Measurements from ENCODE around the gene MDN1. TPM values are rescaled to one million over a fixed set of nuclear protein-coding genes. Genes with fewer than 3 reads are reported as not detected.

Gene MDN1
- total RNA-seq, 1 experiment from 2014 or later, result 53.6 TPM

DNA sequence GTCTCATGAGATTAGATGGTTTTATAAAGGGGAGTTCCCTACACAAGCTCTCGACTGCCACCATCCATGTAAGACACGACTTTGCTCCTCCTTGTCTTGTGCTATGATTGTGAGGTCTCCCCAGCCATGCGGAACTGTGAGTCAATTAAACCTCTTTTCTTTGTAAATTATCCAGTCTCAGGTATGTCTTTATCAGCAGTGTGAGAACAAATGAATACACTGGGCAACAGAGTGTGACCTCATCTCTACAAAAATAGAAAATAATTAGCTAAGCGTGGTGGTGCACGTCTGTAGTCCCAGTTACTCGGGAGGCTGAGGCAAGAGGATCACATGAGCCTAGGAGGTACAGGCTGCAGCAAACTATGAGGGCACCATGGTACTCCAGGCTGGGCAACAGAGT, 51.3 kb downstream of the MDN1 start (continued):
- TF ChIP-seq, protein P1, sequence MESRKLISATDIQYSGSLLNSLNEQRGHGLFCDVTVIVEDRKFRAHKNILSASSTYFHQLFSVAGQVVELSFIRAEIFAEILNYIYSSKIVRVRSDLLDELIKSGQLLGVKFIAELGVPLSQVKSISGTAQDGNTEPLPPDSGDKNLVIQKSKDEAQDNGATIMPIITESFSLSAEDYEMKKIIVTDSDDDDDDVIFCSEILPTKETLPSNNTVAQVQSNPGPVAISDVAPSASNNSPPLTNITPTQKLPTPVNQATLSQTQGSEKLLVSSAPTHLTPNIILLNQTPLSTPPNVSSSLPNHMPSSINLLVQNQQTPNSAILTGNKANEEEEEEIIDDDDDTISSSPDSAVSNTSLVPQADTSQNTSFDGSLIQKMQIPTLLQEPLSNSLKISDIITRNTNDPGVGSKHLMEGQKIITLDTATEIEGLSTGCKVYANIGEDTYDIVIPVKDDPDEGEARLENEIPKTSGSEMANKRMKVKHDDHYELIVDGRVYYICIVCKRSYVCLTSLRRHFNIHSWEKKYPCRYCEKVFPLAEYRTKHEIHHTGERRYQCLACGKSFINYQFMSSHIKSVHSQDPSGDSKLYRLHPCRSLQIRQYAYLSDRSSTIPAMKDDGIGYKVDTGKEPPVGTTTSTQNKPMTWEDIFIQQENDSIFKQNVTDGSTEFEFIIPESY (IDR thresholded peaks at IDR 0.05; ENCODE audit: extremely low read depth, insufficient replicate concordance, low read length), result no peak
- TF ChIP-seq, protein P2, sequence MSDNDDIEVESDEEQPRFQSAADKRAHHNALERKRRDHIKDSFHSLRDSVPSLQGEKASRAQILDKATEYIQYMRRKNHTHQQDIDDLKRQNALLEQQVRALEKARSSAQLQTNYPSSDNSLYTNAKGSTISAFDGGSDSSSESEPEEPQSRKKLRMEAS (IDR thresholded peaks at IDR 0.05), result no peak
- TF ChIP-seq CBX3 (IDR thresholded peaks at IDR 0.05; ENCODE audit: low read depth) (no peak), SRF (IDR thresholded peaks at IDR 0.05; ENCODE audit: low read depth) (no peak), POLR2A (IDR thresholded peaks at IDR 0.05; ENCODE audit: borderline replicate concordance, extremely low read depth, insufficient read depth, insufficient read length) (no peak), ZNF274 (IDR thresholded peaks at IDR 0.05; ENCODE audit: low read depth, low read length) (no peak), TCF7L2 (IDR thresholded peaks at IDR 0.05; ENCODE audit: borderline replicate concordance, extremely low read depth, insufficient read depth, insufficient read length) (no peak), POLR2AphosphoS5 (IDR thresholded peaks at IDR 0.05; ENCODE audit: low read depth, low read length) (no peak), CEBPB (IDR thresholded peaks at IDR 0.05; ENCODE audit: low read depth) (no peak)

DNA sequence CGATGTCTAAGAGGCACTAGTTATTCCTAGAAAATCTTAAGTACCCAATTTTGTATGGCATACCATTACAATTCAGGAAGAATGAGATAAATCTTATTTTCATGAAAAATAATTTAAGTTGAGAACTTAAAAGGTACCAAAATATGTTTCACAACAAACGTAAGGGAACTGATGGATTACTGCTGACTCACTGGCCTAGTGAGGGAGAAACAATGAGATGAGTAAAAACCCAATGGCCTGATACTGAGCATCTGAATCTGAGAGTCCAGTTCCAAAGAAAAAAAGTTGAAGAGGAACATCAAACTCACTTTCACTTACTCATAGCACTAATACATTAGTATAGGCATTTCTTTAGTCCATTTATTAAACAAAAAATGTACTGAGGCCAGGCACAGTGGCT, 56.0 kb downstream of the MDN1 start:
- ChIA-PET RAD21 (ENCODE audit: low non-redundant PET in 1 of 2, low total read pairs in 2 of 2, uncharacterized antibody in 2 of 2, unreplicated experiment in 2 of 2) (no interaction called here), POLR2A (no interaction called here)
- peaks cover 22 to 32% of the 10 kb centered on the region in 2 experiments for H3K36me3 ChIP-seq (ENCODE audit: control insufficient read depth in 1 of 2, insufficient read depth in 2 of 2, low read length in 2 of 2)

More for the DNA sequence above, 56.0 kb downstream of the MDN1 start:
- CTCF ChIA-PET, result no interaction called here
- DNase-seq (ENCODE audit: low read depth, low spot score), result no peak
- H3K79me2 ChIP-seq (ENCODE audit: insufficient read depth, low read length), result peaks cover 7% of the 10 kb centered on the region
- H3K27ac ChIP-seq (ENCODE audit: low read depth, low read length), result no peak overlapping the region
- H3K4me2 ChIP-seq (ENCODE audit: low read length), result no peak overlapping the region
- no TSS peak for BruUV-seq (replicated peaks)
- no peaks in the 10 kb centered on the region for H3K27me3 ChIP-seq (ENCODE audit: insufficient read depth, low read length)
- H4K20me1 ChIP-seq (ENCODE audit: insufficient read depth), result peaks cover 3% of the 10 kb centered on the region; the same call in 1 of the 2 replicates
- no peaks in the 10 kb centered on the region for H3K9me3 ChIP-seq (ENCODE audit: control insufficient read depth in 1 of 2, insufficient read depth in 1 of 2, low read depth in 1 of 2, low read length in 2 of 2)
- no peak overlapping the region for H2AFZ ChIP-seq (ENCODE audit: low read depth, low read length, poor library complexity, severe bottlenecking)
- no peak overlapping the region for H3K4me3 ChIP-seq (replicated peaks in 1 of 2; ENCODE audit: low read depth in 1 of 2, low read length in 2 of 2)
- TF ChIP-seq POLR2A (IDR thresholded peaks at IDR 0.05; ENCODE audit: borderline replicate concordance, extremely low read depth, insufficient read depth, insufficient read length) (no peak), TCF7L2 (IDR thresholded peaks at IDR 0.05; ENCODE audit: borderline replicate concordance, extremely low read depth, insufficient read depth, insufficient read length) (no peak), CBX3 (IDR thresholded peaks at IDR 0.05; ENCODE audit: low read depth) (no peak), EZH2phosphoT487 (IDR thresholded peaks at IDR 0.05; ENCODE audit: borderline replicate concordance) (no peak), SRF (IDR thresholded peaks at IDR 0.05; ENCODE audit: low read depth) (no peak), ZNF274 (IDR thresholded peaks at IDR 0.05; ENCODE audit: low read depth, low read length) (no peak)
- TF ChIP-seq, protein P3, sequence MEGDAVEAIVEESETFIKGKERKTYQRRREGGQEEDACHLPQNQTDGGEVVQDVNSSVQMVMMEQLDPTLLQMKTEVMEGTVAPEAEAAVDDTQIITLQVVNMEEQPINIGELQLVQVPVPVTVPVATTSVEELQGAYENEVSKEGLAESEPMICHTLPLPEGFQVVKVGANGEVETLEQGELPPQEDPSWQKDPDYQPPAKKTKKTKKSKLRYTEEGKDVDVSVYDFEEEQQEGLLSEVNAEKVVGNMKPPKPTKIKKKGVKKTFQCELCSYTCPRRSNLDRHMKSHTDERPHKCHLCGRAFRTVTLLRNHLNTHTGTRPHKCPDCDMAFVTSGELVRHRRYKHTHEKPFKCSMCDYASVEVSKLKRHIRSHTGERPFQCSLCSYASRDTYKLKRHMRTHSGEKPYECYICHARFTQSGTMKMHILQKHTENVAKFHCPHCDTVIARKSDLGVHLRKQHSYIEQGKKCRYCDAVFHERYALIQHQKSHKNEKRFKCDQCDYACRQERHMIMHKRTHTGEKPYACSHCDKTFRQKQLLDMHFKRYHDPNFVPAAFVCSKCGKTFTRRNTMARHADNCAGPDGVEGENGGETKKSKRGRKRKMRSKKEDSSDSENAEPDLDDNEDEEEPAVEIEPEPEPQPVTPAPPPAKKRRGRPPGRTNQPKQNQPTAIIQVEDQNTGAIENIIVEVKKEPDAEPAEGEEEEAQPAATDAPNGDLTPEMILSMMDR (IDR thresholded peaks at IDR 0.05 in 2 of 3, conservative IDR thresholded peaks at IDR 0.05 in 1 of 3; ENCODE audit: borderline replicate concordance in 1 of 3, insufficient read depth in 1 of 3, low read depth in 2 of 3, low read length in 2 of 3), result no peak
- intact Hi-C loops (cut with micrococcal nuclease), result no loop called here
- H3K9ac ChIP-seq (ENCODE audit: low read length), result no peak overlapping the region
- H3K4me1 ChIP-seq (ENCODE audit: control insufficient read depth in 1 of 2, insufficient read depth in 2 of 2, low read length in 2 of 2), result no peaks in the 10 kb centered on the region
- H3K9me2 ChIP-seq (ENCODE audit: insufficient read depth), result no peaks in the 10 kb centered on the region
- no peak for ATAC-seq
